Stimulated activated CD4-positive, alpha-beta T cell treated with anti-CD3 and anti-CD28 coated beads, Interleukin-1b, Interleukin-23, amount 100 ng/mL, for 4 hours (primary cell): ENCODE results near the gene STARD6.
"Not testable (repeated sequence)": the region's sequence is repeated elsewhere in the genome, so short reads cannot be mapped to it uniquely, and the experiment has no call there.

ENCODE experiments used
- DNase-seq, 2 donors: peaks; one replicate each; pipeline ENCODE4 v3.0.0-alpha.2; 2020; ENCODE audit warnings: low read depth in 2 of 2

Gene STARD6

GRCh38 chr18:54338230-54338629, 19.4 kb downstream of the STARD6 start:
- DNase-seq, result no peak

GRCh38 chr18:54335638-54336173, 22.0 kb downstream of the STARD6 start:
- no peak for DNase-seq

DNA sequence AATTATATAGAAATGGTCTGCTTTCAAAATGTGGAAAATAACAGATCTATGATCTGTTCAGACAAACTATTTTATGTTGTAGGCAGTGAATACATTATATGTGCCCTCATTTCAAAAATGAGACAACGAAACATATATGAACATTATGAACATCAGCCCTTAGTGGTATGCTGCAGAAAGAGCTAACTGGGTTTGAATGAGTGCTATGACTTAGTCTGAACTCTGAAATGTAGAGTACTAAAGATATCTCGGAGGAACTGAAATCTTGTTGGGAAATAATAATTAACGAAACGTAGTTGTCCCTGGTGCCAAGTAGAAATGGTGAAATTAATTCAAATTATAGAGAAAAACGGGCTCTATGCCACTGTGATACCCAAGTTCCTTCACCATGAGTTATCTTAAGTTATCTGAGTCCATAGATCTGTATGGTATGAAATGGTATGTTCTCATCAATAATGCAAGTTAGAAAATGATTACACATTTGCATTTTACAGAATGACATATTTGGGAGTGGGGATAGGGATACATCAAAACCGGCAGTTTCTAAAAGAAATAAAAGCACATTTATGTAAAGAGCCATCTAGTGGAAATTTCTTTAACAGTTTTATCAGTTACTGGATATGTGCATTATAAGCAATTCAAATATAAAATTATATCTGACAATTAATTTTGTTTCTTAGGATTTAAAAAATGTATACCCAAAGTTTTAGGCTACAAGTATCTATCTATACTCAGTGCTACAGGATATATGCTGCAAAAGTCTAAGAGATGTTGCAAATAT, 26.7 kb downstream of the STARD6 start:
- DNase-seq, result no peak

GRCh38 chr18:54329787-54330186, 27.9 kb downstream of the STARD6 start:
- no peak for DNase-seq

DNA sequence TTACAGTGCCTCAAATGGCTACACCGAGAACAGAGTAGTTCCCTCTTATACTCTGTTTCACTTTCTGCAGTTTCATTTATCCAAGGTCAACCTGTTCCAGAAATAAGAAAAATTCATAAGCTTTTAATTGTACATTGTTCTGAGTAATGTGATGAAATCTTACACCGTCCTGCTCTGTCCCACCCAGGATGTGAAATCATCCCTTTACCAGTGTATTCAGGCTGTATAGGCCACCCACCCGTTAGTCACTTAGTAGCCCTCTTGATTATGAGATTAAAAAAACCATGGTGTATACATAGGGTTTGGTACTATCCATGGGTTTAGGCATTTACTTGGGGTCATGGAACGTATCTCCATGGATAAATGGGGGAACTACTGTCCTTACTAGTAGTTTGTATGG, 29.8 kb downstream of the STARD6 start:
- DNase-seq, result no peak

DNA sequence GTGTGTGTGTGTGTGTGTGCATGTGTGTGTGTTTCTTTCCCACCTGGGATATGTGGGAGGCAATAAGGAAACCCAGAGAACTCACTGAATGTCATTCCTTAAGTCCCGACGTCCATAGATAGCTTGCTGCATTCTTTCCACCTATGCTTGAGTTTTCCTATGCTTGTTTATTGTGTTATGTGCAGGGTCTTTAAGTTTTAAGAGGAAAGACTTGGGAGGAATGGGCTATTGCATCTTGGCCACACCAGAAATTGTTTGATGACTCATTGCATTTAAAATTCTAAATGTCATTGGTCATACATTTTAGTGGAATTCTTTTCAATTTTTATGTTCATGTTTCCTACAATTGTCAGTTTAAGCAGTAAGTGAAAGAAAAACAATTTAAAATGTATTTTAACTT, 33.7 kb downstream of the STARD6 start:
- DNase-seq, result no peak

GRCh38 chr18:54323561-54323960, 34.1 kb downstream of the STARD6 start:
- DNase-seq, result no peak

- DNase-seq, result no peak
These were observed 41.4 kb downstream of the STARD6 start for GRCh38 chr18:54316071-54316820.

- not testable (repeated sequence) for DNase-seq
These were observed 48.1 kb downstream of the STARD6 start for GRCh38 chr18:54309564-54309963.

- DNase-seq, result no peak
These were observed 54.2 kb downstream of the STARD6 start for GRCh38 chr18:54303408-54303807.

- not testable (repeated sequence) for DNase-seq
These were observed 58.7 kb downstream of the STARD6 start for GRCh38 chr18:54298991-54299390.

- DNase-seq, result no peak
These were observed 61.6 kb downstream of the STARD6 start for GRCh38 chr18:54296062-54296461.

- no peak for DNase-seq
These were observed 63.4 kb downstream of the STARD6 start for GRCh38 chr18:54294274-54294673.

- peak in 1 of 2 donors; percentile 23 for DNase-seq
These were observed 72.5 kb downstream of the STARD6 start for GRCh38 chr18:54284981-54285785.

DNA sequence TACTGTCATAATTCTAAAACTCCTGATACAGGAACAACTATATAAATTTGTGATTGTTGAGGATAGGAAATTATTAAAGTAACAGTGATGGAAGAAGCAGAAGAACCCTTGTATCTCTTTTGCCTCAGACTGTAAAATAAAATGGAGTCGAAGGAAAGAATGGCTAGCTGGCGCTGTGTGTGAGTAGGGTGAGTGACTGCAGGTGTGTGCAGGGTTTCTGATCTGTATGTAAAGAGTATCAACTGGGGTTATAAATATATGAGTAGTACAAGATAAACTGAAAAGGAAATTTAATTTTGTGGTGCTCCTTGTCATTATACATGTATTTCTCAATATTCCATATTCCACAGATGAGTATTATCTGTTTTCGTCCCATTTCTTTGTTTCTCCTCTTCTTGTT, 73.1 kb downstream of the STARD6 start:
- no peak for DNase-seq

GRCh38 chr18:54280220-54280569, 77.5 kb downstream of the STARD6 start:
- no peak for DNase-seq

- no peak for DNase-seq
These were observed 78.0 kb downstream of the STARD6 start for GRCh38 chr18:54279477-54280219.

GRCh38 chr18:54278615-54279014, 79.0 kb downstream of the STARD6 start:
- DNase-seq, result no peak

DNA sequence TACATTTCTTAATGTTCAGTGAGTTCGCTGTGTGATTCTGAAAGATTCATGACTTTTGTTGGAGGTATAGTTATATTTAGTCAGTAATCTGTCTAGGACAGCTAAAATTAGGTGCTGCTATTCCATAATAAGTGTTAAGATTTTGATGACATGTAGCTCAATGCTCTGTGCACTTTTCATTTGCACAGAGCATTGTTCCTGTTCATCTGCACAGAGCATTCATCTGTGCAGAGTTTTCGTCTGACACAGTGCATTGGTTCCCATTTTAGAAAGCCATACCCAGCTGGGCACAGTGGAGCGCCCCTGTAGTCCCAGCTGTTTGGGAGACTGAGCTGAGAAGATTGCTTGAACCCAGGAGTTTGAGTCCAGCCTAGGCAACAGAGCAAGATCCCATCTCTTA, 79.8 kb downstream of the STARD6 start:
- DNase-seq, result no peak
